Ovary (tissue), 9 donors: ENCODE results near the gene DRD4. TPM values are rescaled to one million over a fixed set of nuclear protein-coding genes. Genes with fewer than 3 reads are reported as not detected.

ENCODE experiments used
- DNase-seq, 5 donors: peaks; one replicate each; pipeline ENCODE4 v3.0.0-alpha.2; 2019 to 2020
- H3K27ac ChIP-seq, 2 donors: fragments of 200-600 bp; one replicate each; pipeline versions ENCODE4 v1.5.1 to v1.8.0; 2019 to 2022
- H3K27me3 ChIP-seq: fragments of 200-600 bp; one replicate; pipeline ENCODE4 v1.8.0; 2022
- H3K36me3 ChIP-seq: fragments of 200-600 bp; sonication (generic); one replicate; pipeline ENCODE4 v1.5.1; 2019
- H3K4me1 ChIP-seq: one replicate; pipeline ENCODE4 v1.8.1; 2013; ENCODE audit warnings: mild to moderate bottlenecking, moderate library complexity; ENCODE audit not compliant: insufficient read depth
- H3K4me3 ChIP-seq: fragments of 200-600 bp; sonication (generic); one replicate; pipeline ENCODE4 v1.5.1; 2017
- H3K9me3 ChIP-seq, 2 donors: fragments of 200-600 bp in 1 of 2; sonication (generic) in 1 of 2; one replicate each; pipeline versions ENCODE4 v1.5.1 to v1.8.1; 2013 to 2019; ENCODE audit warnings: mild to moderate bottlenecking in 1 of 2, moderate library complexity in 1 of 2
- EP300 ChIP-seq: sonication (generic); formaldehyde crosslinking; IDR thresholded peaks from one replicate; pipeline ENCODE4 v1.6.1; 2017; ENCODE audit warnings: antibody characterized with exemption
- POLR2A ChIP-seq: fragments of 450-650 bp; IDR thresholded peaks from one replicate; pipeline ENCODE4 v1.6.1; 2017; ENCODE audit warnings: antibody characterized with exemption, mild to moderate bottlenecking, moderate library complexity
- WGBS, 3 donors: extraction: QIAGEN DNeasy Blood & Tissue Kit in 1 of 3; methylation state at CpG; one replicate each; pipeline versions ENCODE4 v1.1.5 to v1.1.7; 2013 to 2017; 5-methylcytosine and 5-hydroxymethylcytosine counted together
- intact Hi-C, 4 donors: fragments of 100-400 bp; cut with DNase I; formaldehyde crosslinking; loops; one replicate each; pipeline versions ENCODE4 v1.11.0 to v1.15.1; 2022 to 2023
- polyA plus RNA-seq, 2 donors: library from polyadenylated mRNA; stranded (reverse); fragments of 200-250 nt in 1 of 2; fragments of 350-450 nt in 1 of 2; fragmentation: Illumina TruSeq in 1 of 2; extraction: RNeasy Lipid Tissue Mini Kit (QIAGEN cat#74804) in 1 of 2; gene quantifications; one replicate each; pipeline ENCODE4 v1.2.3, GENCODE V29; 2013 to 2014
- total RNA-seq, 7 donors: library from RNA; depleted of rRNA in 2 of 7; stranded (reverse); fragments of >200 nt in 2 of 7; fragmentation: NEBNext Ultra II Directional in 3 of 7; extraction: Animal tissue kit (Norgen Biotek cat#: 25700) in 3 of 7; gene quantifications; one replicate each; pipeline versions ENCODE4 v1.1.0 to v1.2.4, GENCODE V29; 2016 to 2023
- TF ChIP-seq, protein P1 (sequence below), 3 donors: fragments of 450-650 bp in 2 of 3; fragments of 200-600 bp in 1 of 3; IDR thresholded peaks; one replicate each; pipeline versions ENCODE4 v1.5.1 to v1.8.0; 2016 to 2022; ENCODE audit warnings: antibody characterized with exemption in 3 of 3, mild to moderate bottlenecking in 1 of 3
- donor health status: DM: no; HTN: no; CAD: no; lungs with moderate emphysema.
- donor health status: DM: no; HTN: no; CAD: no.
- donor health status: Bipolar disorder and iron deficiency.
- donor health status: DM: yes; HTN: yes; CAD: no.
- donor health status: DM: no; HTN: no; CAD: no.
- donor health status: DM: yes; HTN: yes; CAD: no.

DRD4 gene
- total and polyA plus RNA-seq, 9 donors = 0.57 to 3.3 (median 1.6) TPM; not detected in 1

DNA sequence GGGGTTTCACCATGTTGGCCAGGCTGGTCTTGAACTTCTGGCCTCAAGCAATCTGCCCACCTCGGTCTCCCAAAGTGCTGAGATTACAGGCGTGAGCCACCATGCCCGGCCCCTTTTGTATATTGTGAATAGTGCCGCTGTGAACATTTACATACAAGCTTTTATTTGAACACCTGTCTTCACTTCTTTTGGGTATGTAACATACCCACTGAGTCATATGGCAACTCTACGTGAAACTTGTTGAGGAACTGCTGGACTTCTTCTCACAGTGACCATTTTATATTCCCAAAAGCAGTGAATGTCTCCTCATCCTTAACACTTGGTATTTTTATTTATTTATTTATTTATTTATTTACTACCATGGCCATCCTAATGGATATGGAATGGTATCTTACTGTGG is 6.2 kb upstream of the DRD4 start:
- no peaks in the 10 kb centered on the region for H3K9me3 ChIP-seq
- no peak overlapping the region for H3K4me3 ChIP-seq
- DNase-seq = no peak
- 95 to 96% (median 96%) methylated on average over 5 of the region's 5 CpGs for WGBS, 3 donors
- TF ChIP-seq POLR2A = no peak
- no peaks in the 10 kb centered on the region for H3K36me3 ChIP-seq
- peaks cover 5% of the 10 kb centered on the region for H3K4me1 ChIP-seq
- intact Hi-C loops = no loop called here
- H3K27ac ChIP-seq = no peak overlapping the region
- H3K27me3 ChIP-seq = no peaks in the 10 kb centered on the region

DNA sequence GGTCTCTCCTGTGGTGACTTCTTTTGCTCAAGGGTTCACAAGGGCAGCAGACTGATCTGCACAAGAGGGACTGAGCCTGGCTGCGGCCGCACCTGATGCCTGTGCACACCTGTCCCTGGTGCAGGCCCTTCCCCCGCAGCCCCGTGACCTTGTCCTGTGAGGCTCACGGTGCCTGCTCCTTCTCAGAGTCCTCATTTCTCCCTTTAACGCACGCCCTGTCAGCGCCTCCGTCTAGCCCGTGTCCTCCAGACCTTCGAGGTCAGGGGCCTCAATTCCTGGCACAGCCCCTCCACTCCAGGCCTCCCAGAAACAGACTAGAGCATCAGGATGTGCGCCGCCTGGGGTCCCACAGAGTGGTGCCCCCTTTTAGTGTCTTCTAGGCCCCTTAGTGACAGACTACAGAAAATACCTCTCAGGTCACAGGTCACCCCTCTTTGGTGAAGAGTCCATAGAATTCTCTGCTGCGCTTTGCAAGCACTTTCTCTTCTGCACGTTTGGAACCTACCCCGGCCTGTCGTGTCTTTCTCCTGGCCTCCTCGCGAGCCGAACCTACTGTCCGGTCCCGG is 1.0 kb upstream of the DRD4 start:
- no peak overlapping the region for H3K27ac ChIP-seq
- DNase-seq = no peak
- no peak overlapping the region for H3K4me3 ChIP-seq
- intact Hi-C loops = no loop called here
- TF ChIP-seq EP300 (no peak), POLR2A (no peak)
- TF ChIP-seq, protein P1, sequence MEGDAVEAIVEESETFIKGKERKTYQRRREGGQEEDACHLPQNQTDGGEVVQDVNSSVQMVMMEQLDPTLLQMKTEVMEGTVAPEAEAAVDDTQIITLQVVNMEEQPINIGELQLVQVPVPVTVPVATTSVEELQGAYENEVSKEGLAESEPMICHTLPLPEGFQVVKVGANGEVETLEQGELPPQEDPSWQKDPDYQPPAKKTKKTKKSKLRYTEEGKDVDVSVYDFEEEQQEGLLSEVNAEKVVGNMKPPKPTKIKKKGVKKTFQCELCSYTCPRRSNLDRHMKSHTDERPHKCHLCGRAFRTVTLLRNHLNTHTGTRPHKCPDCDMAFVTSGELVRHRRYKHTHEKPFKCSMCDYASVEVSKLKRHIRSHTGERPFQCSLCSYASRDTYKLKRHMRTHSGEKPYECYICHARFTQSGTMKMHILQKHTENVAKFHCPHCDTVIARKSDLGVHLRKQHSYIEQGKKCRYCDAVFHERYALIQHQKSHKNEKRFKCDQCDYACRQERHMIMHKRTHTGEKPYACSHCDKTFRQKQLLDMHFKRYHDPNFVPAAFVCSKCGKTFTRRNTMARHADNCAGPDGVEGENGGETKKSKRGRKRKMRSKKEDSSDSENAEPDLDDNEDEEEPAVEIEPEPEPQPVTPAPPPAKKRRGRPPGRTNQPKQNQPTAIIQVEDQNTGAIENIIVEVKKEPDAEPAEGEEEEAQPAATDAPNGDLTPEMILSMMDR (IDR thresholded peaks at IDR 0.05) = no peak
- H3K27me3 ChIP-seq = no peaks in the 10 kb centered on the region
- H3K4me1 ChIP-seq = peaks cover 7% of the 10 kb centered on the region
- no peaks in the 10 kb centered on the region for H3K36me3 ChIP-seq
- WGBS, 3 donors = 71 to 76% (median 72%) methylated on average over 22 of the region's 22 CpGs
- no peaks in the 10 kb centered on the region for H3K9me3 ChIP-seq

DNA sequence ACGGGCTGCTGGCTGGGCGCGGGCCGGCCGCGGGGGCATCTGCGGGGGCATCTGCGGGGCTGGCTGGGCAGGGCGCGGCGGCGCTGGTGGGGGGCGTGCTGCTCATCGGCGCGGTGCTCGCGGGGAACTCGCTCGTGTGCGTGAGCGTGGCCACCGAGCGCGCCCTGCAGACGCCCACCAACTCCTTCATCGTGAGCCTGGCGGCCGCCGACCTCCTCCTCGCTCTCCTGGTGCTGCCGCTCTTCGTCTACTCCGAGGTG is 194 bp downstream of the DRD4 start:
- no peak for DNase-seq
- Histone ChIP-seq H3K27ac (no peak overlapping the region), H3K36me3 (no peaks in the 10 kb centered on the region), H3K27me3 (no peaks in the 10 kb centered on the region), H3K4me1 (peaks cover 7% of the 10 kb centered on the region), H3K4me3 (no peak overlapping the region), H3K9me3 (no peaks in the 10 kb centered on the region)
- TF ChIP-seq POLR2A = no peak
- TF ChIP-seq, protein P1 (IDR thresholded peaks at IDR 0.05) = no peak
- no peak for TF ChIP-seq EP300
- intact Hi-C loops = no loop called here
- WGBS, 3 donors = 5 to 11% (median 7%) methylated on average over 24 to 34 of the region's 34 CpGs

DNA sequence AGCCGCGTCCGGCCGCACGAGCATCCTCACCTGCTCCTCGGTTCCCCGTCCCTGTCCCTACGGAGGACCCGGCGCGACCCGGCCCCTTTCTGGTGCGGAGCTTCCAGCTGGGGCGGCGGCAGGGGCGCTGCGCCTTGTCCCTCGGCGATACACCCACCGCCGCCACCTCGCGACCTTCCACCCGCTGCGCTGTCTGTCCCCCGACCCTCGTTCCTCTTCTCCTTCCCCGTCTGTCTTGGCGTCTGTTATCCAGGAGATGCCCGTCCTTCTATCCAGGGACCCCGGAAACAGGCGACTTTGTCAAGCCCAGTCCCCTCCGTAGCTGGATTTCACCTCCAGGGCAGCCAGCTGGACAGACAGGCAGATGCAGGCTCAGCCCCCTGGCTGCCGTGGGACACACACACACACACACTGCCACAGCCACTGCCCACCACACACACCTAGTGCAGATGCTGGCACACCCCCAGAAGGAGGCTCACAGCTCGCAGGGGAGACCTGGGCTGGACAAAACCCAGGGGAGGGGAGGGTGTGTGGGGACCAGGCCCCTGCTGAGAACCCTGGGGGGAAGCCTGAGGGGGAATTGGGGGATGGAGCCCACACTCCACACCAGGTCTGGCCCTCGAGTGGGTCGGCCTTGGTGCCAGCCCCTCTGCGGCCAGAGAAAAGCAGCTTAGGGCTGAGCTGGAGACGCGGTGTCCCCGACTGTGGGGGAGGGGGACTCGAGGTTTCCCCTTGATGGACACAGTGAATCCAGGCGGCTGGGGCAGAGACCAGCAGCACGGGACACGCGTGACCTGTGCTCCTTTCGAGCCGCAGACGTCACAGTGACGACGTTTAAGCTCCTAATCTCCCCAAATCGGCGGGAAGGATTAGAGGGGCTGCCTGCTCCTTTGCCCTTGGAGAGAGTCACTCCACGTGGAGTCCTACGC is 788 bp downstream of the DRD4 start:
- H3K4me1 ChIP-seq = peaks cover 7% of the 10 kb centered on the region
- WGBS, 3 donors = 62 to 66% (median 66%) methylated on average over 55 of the region's 55 CpGs
- no peak overlapping the region for H3K4me3 ChIP-seq
- no peak overlapping the region for H3K27ac ChIP-seq
- no peaks in the 10 kb centered on the region for H3K36me3 ChIP-seq
- peak in 1 of 5 donors; percentile 35 for DNase-seq
- no peaks in the 10 kb centered on the region for H3K27me3 ChIP-seq
- intact Hi-C loops = no loop called here
- no peaks in the 10 kb centered on the region for H3K9me3 ChIP-seq
- TF ChIP-seq, protein P1 (IDR thresholded peaks at IDR 0.05) = no peak
- TF ChIP-seq EP300 (no peak), POLR2A (no peak)
